ENCODE measurements around the gene PWWP2B. TPM values are rescaled to one million over a fixed set of nuclear protein-coding genes. Genes with fewer than 3 reads are reported as not detected.

Gene PWWP2B
- total RNA-seq, 4 donors from 2014 or later = 28.3 to 33.1 (median 28.9) TPM

DNA sequence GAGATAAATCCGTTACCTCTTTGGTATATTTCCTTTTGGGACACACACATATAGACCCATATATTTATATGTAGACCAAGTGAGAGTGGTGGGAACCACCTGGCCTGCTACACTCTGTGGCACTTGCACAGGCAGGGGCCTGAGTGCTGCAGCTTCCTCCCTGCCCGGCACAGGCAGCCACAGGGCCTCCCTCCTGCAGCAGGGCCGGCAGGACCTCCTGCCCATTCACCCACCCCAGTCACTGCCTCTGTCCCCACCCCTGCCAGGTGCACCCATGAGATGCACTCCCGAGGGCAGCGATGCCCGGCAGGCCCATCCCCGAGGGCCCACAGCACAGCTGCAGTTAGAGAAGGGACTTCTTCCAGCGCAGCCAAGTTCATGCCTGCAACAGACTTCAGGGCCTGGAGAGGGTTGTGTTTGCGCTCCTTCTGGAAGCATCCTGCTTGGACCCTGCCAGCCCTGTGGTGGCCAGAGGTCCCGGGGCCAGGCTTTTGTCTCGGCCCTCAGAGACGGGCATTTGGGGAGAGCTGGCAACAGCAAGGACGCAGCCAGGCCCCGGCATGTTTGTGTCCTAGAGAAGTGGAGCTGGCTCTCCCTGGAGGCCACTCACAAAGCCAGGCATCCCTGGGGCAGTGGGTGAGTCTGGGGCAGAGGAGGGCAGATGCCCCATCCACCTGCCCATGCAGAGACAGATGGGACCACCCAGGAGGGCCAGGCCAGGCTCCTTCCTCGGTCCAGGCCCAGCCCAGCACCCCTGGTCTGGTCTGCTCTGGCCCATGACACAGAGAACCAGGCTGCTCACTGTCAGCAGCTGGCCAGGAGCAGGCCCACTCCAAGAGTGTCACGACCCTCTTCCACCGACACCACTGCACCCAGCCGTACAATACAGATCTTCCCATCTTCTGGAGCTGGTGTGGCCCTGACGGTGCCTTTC is 41.4 kb downstream of the PWWP2B start:
- H3K4me3 ChIP-seq (ENCODE audit: low read depth, poor library complexity, severe bottlenecking) = no peak overlapping the region
- WGBS, 2 donors = 74 to 82% methylated on average over 15 to 18 of the region's 19 CpGs
- no peak for DNase-seq (ENCODE audit: low spot score in 2 of 2)
- TF ChIP-seq, protein P1, sequence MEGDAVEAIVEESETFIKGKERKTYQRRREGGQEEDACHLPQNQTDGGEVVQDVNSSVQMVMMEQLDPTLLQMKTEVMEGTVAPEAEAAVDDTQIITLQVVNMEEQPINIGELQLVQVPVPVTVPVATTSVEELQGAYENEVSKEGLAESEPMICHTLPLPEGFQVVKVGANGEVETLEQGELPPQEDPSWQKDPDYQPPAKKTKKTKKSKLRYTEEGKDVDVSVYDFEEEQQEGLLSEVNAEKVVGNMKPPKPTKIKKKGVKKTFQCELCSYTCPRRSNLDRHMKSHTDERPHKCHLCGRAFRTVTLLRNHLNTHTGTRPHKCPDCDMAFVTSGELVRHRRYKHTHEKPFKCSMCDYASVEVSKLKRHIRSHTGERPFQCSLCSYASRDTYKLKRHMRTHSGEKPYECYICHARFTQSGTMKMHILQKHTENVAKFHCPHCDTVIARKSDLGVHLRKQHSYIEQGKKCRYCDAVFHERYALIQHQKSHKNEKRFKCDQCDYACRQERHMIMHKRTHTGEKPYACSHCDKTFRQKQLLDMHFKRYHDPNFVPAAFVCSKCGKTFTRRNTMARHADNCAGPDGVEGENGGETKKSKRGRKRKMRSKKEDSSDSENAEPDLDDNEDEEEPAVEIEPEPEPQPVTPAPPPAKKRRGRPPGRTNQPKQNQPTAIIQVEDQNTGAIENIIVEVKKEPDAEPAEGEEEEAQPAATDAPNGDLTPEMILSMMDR (IDR thresholded peaks at IDR 0.05) = no peak
- TF ChIP-seq POLR2A (IDR thresholded peaks at IDR 0.05) = no peak
- intact Hi-C loops (cut with DNase I; ENCODE audit: low total_unique reads) = no loop called here

DNA sequence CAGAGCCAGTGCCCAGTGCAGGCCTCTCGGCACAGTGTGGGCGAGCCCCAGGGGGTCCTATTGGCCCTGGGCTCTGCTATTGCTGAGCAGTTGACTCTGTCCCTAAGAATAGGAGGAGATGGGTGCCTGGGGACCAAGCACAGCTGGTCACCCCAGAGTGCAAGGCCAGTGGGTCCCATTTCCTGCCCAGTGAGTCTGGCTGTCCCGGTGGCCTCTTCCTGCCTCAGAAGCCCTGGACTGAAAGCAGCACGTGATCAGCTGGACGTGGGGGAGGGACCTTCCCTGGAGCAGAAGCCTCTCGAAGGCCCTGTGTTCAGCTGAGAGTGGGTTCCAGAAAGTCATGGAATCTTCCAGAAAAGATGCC is 42.0 kb downstream of the PWWP2B start:
- WGBS, 2 donors = 75 to 78% methylated on average over 3 to 6 of the region's 6 CpGs
- DNase-seq (ENCODE audit: low spot score in 2 of 2) = no peak
- intact Hi-C loops (cut with DNase I; ENCODE audit: low total_unique reads) = no loop called here
- H3K4me3 ChIP-seq (ENCODE audit: low read depth, poor library complexity, severe bottlenecking) = no peak overlapping the region
- TF ChIP-seq, protein P1 (IDR thresholded peaks at IDR 0.05) = no peak
- no peak for TF ChIP-seq POLR2A (IDR thresholded peaks at IDR 0.05)

DNA sequence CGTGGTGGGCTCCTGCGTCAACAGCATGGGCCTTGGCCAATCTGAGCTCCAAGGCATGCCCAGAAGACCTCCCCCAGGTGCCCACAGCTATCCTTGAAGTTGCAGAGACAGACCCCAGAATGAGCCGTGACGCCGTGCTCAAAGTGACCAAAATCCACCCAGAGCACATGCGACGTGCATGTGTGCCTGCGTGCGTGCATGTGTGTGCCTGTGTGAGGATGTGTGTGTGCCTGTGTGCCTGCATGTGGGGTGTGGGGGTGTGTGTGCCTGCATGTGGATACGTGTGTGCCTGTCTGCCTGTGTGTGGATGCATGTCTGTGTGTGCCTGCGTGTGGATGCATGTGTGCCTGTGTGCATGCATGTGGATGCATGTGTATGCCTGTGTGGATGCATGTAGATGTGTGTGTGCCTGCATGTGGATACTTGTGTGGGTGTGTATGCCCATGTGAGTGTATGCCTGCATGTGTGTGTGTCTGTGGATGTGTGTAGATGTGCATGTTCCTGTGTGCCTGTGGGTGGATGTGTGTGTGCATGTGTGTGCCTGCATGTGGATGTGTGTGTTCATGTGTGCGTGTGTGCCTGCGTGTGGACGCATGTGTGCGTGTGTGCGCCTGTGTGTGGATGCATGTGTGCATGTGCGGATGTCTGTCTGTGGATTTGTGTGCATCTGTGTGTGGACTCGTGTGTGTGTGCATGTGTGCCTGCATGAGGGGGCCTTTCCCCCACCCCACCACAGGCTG is 42.6 kb downstream of the PWWP2B start:
- WGBS, 2 donors = 95 to 96% methylated on average over 18 of the region's 18 CpGs
- intact Hi-C loops (cut with DNase I; ENCODE audit: low total_unique reads) = no loop called here
- no peak for TF ChIP-seq POLR2A (IDR thresholded peaks at IDR 0.05)
- TF ChIP-seq, protein P1 (IDR thresholded peaks at IDR 0.05) = no peak
- H3K4me3 ChIP-seq (ENCODE audit: low read depth, poor library complexity, severe bottlenecking) = no peak overlapping the region
- DNase-seq (ENCODE audit: low spot score in 2 of 2) = no peak

DNA sequence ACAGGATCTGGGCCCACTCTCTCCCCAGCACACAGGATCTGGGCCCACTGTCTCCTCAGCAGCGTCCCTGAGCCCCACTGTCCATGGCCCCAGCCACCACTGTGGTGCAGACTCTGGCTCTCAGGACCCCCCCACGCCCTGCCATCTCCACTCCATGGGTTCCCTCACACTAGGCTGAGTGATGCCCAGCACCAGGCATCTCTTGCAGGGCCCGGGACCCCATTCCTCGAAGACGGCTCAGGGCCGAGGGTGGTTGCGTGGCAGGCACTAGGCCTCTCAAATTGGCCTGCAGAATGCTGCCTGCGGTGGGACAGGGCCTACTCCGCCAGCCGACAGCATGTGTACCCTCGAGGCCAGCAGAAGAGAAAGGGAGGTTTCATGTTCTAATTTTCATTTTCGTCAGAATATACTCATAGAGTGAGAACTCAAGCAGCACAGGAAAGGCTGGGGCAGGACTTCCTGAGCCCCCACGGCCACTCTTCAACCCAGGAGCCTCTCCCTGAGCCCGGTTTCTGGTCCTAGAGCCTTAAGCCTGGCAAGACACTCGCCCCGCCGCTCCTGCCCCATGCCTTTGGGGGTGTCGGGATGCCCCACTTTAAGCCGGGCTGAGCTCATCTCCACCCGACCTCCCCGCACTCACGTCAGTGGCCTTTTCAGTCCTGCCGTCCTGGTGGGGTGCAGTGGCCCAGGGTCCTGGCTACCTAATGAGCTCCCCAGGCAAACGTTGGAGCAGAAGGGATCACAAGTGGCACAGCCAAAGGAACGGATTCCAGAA is 44.0 kb downstream of the PWWP2B start:
- WGBS, 2 donors = 88 to 92% methylated on average over 24 to 25 of the region's 25 CpGs
- DNase-seq (ENCODE audit: low spot score in 2 of 2) = no peak
- no peak overlapping the region for H3K4me3 ChIP-seq (ENCODE audit: low read depth, poor library complexity, severe bottlenecking)
- intact Hi-C loops (cut with DNase I; ENCODE audit: low total_unique reads) = no loop called here
- no peak for TF ChIP-seq POLR2A (IDR thresholded peaks at IDR 0.05)
- TF ChIP-seq, protein P1 (IDR thresholded peaks at IDR 0.05) = no peak

DNA sequence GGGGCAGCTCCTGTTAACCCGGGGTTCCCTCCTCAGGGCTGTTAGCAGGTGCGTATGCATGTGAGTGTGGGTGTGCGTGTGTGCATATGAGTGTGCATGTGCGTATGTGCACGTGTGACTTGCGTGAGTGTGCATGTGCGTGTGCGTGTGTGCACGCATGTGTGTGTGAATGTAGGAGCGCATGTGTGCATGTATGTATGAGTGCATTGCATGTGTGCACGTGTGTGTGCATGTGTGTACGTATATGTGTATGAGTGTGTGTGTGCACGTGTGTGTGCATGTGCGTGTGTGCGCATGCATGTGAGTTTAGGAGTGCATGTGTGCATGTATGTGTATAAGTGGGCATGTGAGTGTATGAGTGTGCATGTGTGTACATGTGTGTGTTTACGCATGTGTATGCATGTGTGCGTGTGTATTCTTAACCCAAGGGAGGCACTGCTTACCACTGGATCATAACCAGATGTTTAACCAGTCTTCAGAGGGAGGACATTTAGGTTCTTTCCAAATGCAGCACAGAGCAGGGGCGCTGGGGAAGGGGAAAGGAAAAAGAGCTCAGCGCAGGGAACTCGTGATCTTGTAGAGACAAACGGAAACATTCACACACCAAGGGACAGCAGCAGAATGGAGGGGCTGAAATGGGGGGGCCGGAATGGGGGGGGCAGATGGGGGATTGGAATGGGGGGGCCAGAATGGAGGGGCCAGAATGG is 45.0 kb downstream of the PWWP2B start:
- H3K4me3 ChIP-seq (ENCODE audit: low read depth, poor library complexity, severe bottlenecking) = no peak overlapping the region
- intact Hi-C loops (cut with DNase I; ENCODE audit: low total_unique reads) = no loop called here
- 81 to 83% methylated on average over 22 of the region's 22 CpGs for WGBS, 2 donors
- TF ChIP-seq, protein P1 (IDR thresholded peaks at IDR 0.05) = no peak
- TF ChIP-seq POLR2A (IDR thresholded peaks at IDR 0.05) = no peak
- DNase-seq (ENCODE audit: low spot score in 2 of 2) = no peak
